HG02763 (cell line): ENCODE data around the gene HLF.

Source experiments
- ATAC-seq: cut with Tn5 transposase; IDR thresholded peaks from one replicate; pipeline ENCODE4 v1.9.1; 2021; ENCODE audit warnings: mild to moderate bottlenecking, moderate library complexity; ENCODE audit not compliant: unreplicated experiment

The HLF gene

DNA sequence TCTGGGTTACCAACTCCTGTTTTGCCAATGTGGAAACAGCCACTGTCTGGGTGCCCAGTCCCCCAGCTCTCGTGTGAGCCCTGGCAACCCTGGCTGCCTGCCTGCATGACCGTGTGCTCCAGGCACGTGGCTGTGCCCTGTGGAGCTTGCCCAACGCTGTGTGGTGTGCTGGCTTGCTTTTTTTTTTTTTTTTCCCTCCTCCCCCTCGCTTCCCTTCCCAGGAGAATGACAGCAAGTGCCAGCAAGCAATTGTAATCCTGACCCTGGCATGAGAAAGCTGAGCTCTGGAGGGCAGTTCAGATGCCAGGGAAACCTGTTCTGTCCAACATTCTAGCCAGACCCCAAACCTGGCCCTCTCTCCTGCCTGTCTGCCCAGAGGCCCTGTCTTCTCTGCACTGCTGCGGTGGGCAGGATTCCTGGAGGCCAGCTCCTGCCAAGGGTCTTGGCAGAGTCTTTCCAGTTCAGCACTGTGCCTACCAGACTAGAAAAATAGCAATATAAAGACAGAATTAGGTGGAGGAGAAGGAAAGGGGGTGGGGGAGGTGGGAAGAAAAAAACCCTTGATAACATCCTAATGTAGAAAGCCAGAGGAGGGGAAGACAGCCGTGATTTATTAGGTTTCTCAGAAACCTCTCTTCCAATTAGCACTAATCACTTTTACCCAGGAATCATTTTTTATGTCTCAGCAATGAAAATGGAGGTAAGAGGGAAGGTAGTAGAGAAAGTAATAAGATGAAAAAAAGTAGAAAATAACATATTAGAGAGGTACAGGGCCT lies 9.0 kb downstream of the HLF start:
- no peak for ATAC-seq

DNA sequence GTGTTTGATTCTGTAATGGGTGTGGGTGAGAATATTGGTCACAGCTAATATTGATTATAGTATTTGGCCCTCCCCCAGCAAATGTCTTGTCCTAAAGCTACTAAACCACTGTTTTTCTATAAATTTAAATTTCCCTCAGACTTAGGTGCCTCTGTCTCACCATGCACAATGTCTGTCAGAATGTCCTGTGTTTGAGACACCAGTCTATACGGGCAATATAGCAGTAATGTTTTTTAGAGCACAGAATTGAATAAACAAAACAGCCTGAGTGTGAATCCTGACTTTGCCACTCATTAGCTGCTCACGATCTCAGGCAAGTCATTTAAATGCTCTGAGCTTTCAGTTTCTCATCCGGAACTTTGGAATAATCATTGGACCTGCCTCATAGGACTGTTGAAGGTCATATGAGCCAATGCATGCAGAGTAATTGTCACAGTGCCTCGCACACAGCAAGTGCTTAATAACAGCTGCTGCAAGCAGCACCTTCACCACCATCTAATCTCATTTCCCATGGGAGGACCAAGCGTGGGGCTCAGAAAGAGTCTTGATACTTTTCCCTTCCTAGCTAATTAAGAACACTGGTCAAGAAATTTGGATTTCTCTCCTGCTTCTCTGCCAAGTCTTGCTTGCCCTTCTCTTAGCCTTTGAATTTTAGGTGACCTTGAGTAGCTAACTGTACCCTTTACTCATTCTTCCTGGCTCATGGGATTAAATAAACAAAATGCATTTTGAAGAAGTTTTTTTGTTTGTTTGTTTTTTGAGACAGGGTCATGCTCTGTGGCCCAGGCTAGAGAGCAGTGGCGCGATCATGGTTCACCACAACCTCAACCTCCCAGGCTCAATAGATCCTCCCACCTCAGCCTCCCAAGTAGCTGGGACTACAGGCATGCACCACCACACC lies 9.8 kb downstream of the HLF start:
- ATAC-seq = no peak

DNA sequence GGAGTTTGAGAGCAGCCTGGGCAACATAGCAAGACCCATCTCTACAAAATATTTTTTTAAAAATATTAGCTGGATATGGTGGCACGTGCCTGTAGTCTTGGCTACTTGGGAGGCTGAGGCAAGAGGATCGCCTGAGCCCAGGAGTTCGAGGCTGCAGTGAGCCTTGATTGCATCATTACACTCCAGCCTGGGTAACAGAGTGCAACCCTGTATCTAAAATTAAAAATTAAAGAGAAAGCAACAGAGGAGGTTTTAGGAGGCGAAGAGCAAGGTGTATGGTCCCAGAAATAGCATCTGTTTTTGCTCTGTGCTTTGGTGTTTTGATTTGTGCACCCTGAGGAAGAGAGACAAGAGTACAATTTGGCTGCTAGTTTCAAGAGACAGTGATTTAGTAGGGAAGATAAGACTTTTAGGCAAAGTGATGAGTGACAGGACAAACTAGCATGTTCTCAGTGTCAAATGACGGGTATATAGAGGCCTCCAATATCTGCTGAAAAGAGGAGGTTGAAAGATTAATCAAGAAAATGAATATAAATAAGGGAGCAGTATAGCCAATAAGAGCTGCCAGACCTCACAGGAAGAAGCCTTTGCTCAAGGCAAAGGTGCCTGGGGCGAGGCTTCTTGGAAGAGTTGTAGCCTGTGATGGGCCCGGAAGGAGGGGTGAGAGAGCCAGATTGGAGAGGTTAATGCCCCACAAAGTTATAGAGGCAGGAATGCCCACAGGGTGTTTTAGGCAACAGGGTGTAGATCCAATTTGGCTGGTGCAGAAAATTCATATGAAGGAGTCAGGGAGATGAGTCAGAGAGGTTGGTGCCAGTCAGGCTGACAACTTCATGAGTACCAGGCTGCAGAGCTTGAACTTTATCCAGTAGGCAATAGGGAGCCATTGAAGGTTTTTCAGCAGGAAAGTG lies 11.4 kb downstream of the HLF start:
- ATAC-seq = no peak

DNA sequence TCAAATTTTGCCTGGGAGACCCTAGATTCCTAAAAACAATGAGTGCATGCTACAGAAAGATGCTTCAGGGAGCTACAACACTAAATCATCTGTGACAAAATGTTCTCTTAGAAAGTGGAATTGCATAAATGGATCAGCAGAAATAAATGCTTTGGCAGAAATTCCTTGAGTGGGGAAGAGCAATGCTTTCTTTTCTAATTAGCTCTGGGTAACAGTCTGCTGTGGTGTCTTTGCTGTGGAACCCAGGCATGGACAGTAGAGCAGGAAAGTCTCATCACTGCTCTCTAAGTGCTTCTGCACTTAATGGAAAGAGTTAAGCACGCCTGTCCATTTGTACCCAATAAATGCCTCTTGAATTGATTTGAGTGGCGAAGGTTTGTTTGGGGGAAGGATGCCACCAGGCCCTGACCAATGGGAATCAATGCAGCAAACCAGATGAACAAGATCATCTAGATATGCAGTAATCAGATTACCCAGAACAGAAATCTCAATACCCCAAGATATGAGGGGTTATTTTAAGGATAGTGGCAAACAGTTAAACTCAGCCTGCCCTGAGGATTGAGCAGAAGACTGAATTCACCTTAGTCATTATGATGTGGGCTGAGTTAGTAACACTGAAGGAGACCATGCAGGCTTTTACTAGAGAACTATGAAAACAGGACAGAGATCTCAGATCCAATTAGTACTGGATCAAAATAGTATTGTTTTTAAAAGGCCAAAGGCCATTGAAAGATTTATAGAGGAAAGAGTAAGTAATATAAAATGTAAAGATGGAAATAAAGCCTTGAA lies 13.6 kb downstream of the HLF start:
- no peak for ATAC-seq

DNA sequence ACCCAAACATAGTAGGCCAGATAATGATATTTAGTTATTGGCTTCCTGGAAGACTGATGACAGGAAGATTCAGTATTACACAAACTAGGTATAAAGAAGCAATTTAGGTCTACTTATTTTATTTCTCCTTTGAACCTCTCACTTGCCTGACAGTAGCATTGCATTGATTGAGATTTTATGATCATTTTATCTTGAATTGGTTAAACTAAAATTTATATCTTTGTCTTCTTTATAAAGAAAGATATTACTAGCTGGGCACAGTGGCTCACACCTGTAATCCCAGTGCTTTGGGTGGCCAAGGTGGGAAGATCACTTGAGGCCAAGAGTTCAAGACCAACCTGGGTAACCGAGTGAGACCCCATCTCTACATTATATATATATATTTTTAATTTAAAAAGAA lies 14.4 kb downstream of the HLF start:
- no peak for ATAC-seq

DNA sequence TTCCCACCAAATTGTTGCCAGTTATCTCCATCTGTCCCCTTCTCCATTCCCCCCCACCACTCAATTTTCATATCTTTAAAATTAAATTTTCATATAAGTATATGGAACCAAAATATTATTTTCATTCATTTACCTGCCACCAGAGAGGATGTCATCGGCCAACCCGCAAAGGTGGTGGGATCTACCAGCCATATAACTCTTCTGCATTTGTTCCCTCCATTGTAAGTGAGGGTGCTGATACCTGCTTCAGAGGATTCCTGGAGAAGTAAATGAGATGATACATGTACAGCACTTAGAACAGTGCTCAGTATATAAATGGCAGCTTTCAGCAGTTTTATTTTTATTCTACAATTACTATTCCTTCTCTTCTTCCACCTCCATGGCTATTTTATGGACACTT lies 15.0 kb downstream of the HLF start:
- no peak for ATAC-seq

DNA sequence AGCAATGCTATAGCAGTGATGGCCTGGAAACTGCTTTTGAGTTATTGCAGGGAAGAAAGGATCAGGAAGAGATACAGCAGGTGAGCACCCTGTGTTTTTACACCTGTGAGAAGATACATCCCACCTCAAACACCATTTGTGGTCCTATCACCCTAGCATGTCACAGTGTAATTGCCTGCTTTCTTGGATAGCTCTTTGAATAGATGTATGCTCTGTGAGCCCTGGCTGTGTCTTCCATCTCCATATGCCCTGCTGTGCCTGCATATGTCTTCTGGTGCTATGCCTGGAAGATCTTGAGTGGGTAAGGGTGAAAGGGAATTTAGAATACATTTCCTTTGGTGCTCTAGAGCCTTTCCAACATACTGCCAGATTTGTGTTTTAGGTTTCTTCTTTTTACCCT lies 15.5 kb downstream of the HLF start:
- ATAC-seq = no peak

DNA sequence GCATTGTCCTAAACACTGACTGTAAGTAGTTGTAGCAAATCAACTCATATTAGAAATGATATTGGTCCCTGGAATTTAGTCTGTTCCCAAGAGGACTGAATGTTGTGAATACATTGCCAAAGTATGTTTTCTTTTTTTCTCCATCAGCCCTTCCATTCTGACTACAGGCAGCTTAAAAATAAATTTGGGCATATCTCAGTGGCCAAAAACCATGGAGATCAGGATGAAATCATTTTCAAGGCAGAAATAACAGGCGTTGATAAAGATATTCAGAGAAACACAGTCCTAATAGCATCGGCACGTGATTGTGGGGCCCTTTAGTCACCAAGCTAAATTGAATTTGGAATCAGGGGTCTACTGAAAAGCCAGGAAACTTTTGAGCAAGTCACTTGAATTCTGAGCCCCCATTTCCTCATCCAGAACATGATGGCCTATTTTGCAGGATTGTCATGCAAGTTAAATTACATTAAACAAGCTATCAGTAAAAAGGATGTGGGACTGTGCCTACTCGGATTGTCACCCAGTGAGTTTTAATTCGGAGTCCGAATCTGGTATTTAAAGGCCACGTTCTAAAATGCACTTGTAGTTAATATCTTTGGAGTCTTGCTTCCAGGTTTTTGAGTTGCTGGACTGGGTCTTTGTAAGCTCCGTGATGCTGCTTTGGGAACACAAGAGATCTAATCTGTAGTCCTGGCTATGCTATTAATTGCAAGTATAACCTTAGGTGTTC lies 17.1 kb downstream of the HLF start:
- no peak for ATAC-seq

DNA sequence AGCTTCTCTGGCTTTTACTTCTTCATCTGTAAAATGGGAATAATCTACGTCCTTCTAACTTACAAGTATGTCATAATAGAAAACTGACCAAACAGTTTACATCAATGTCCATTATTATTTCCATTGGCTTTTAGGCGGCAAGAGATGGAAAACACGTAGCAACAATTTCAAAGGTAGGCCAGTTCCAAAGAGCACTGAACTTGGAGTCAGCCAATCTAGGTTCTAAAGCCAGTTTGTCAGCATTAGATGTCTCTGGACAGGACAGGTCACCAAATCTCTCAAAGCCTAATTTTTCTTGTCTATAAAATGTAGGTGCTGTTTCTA lies 17.6 kb downstream of the HLF start:
- no peak for ATAC-seq

DNA sequence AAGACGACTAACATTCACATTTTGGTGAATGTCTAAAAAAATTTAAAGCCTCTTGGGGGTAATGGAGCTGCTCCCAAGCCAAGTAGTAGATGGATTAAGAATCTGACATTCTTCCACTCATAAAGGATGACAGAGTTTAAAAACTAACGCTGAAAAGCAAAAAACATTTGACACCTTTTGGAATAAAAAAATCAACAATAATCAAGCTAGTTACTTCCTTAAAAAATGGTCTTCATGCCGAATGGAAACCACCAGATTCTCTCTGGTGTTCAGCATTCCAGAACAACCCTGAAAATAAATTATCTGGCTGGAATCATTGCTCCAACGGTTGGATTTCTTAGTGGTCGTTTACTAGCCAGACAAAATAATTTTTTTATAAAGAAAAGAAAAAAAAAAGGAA lies 18.0 kb downstream of the HLF start:
- no peak for ATAC-seq

DNA sequence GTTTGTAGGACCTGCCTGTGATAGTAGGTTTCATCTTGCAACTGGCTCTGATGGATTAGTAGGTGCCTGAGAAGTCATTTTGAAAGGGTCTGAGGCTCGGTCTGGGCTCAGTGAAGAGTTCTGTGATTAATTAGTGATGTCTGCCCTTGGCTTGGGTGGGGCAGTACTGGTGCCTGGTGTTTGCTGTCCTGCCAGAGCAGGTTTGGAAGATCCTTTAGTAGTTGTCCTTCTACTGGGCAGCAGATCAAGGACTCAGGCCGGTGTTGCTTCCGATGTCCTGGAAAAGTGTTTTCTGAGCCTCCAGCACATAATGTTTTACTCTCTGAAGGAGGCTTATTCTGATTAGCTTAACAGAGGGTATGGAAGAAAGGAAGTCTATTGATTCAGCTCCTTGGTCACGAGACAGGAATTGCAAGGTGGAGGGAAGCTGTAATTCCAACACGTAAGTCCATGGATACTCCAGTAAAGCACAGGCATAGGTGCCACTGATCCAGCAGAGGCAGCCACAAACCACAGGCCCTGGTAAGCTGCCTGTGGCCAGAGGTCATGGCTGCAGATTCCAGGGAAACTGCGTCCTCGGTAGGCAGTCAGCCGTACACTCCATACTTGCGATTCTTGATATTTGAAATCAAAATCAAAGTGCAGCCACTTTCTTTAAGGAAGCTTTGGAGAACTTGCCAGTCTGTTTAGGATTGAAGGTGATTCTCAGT lies 18.7 kb downstream of the HLF start:
- ATAC-seq = no peak

DNA sequence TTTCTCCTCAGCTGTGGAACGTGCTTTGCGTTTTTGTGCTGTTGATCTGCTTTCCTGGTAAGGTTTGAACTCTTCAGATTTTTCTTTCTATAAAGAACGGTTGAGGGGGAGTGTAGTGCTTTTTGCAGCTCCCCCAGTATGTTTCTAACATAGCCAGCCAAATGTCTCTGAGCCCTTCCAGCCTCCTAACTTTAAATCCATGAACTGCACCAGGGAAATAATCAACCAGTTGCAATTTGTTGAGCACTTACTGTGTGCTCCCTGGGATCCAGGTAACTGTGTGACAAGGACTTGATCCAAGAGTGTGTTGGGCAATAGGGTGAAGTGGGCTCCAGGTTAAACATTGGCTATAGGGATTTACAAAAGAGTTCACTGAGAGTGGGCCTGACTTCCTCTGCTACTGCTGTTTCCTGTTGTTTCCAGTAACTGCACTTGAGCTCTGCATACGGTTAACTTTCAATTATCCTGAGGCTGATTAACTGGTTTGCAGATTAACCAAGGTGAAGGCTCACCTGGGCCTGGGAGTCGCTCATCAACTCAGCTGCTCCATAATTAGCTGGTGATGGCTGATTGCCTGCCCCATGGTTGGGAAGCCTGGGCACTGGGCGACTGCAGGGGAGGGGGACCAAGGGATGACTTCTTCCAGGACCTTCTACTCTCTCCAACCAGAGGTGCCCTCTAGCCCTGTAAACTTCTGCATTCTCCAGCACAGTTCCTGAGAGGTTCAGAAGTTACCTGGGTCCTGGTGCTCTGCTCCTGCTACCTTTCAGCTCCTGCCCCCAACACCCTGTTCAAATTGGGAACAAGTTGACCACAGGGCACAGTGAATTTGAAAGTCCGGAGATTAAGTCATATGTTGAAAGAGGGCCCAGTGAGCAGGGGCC lies 19.5 kb downstream of the HLF start:
- ATAC-seq = no peak

DNA sequence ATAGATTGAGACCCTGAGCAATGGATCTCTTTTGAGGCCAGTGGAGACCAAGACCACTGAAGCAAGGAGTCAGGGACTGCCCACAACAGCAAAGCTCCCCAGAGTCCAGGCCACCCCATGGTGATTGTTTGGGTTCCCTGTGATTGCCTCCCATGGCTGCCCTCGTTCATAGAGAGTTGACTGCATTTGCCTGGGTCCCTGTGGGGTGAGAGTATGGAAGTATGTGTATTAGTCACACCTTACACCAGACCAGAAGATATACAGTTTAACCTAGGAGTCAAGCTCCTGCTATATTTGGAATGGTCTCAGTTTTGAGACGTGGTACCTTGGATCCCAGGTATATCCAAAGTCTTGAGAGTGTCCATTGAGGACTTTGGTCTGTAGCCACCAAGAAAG lies 20.2 kb downstream of the HLF start:
- ATAC-seq = no peak

DNA sequence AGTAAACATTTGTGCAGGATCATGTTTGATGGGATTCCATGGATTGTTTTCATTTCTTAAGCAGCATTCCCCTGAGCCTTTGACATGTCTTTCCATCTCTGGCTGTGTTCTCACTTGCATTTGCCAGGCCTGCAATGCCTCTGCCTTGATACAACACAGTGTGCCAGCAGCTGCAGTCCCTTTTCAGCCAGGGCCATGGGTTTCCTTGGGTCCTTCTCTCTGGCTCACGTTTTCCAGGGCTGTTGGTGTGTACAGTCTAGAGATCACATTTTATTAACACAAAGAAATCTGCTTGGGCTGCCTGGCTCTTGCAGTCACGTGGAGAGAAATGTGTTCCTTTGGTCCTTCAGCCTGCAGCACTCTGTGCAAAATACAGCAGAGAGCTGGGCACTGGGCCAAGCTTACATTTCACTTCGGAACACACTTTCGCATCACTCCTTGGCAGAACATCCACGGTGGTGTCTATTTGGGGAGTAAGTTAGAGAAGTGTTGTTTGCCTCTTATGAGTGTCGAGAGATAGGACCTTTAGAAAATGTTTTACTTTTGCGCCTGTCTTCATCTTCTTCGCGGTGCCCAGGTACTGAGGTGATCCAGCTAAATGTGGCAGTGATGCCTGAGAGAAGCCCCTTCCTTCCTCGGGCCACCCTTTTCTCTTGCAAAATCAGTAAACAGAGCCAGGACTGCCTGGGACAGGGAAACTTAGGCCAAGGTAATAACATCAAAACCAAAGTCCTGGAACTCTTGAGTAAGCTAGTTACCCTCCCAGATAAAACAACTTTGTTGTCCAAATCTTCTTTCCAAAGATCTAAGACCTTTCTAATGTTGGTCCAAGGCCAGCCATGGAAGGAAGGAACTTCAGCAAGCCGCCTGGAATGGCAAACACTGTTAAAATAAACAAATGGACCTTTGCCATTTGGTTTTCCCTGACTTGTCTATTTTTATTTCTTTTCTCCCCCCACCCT lies 20.9 kb downstream of the HLF start:
- no peak for ATAC-seq

DNA sequence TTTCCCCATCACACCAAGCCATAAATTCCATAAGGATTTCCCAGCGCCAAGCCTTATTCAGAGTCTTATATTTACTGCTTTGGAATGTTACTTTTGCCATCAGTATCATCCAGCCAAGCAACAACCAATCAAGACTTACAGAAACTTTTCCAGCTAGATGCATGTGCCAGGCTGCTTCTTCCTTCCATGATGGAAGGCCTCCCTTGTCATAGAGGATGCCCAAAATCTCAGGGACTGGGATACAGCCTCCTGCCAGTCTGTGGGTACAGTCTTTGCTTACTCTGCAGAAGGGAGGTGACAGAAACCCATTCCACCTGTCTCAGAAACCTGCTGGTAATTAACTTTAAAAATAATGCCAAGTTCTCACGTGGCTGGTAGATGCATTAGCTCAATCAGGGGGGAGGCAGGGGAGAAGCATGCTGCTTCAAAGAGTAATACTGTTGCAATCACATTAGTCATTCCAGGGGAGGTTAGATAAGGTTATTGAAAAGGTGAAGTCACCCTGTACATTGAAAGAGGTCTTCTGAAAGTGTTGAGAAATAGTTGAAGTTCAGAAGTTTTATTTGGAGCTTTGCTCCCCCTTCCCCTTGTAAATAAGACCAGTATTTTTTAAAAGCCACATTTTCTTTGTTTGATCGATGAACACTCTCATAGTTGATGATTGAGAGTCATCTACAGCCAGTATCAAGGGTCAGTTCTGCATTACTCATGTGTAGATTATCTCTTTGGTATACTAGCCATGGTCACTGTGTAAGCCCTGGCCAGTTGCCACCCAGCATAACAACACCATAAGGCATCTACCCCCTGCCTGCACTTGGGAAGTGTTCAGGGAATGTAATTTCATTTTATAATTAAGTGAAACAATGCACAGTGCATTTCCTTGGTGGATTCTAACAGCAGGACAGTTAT lies 22.2 kb downstream of the HLF start:
- no peak for ATAC-seq
